ENCODE measurements around the gene KRTAP5-4. TPM values are rescaled to one million over a fixed set of nuclear protein-coding genes. Genes with fewer than 3 reads are reported as not detected.
A peak's percentile ranks its signal among the peaks of the same experiment; 100 is the strongest.
"Not testable (repeated sequence)": the region's sequence is repeated elsewhere in the genome, so short reads cannot be mapped to it uniquely, and the experiment has no call there.

KRTAP5-4 gene
- total RNA-seq, 1 experiment from 2014 or later: not detected

DNA sequence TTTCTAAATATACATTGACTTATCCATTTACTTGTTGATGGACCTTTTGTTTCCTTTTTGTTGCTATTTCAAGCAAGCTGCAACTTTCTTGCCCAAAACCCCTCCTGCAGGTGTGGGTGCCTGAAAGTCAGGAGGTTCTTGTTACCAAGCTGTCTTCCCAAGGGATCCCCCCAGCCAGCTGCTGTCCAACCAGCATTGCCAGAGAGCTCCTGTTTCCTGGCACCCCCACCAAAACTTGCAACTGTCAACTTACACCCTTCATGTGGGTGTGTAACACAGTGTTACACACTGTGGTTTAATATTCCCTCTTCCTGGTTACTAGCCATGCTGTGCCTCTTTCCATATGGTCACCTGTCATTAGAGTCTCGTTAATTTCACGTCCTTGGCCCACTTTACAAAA, 35.2 kb downstream of the KRTAP5-4 start:
- Histone ChIP-seq H3K9me3 (replicated peaks) (no peaks in the 10 kb centered on the region), H3K27me3 (no peaks in the 10 kb centered on the region), H3K4me3 (no peak overlapping the region), H3K27ac (no peak overlapping the region), H3K4me1 (no peaks in the 10 kb centered on the region), H3K36me3 (no peaks in the 10 kb centered on the region)
- no peak for DNase-seq

DNA sequence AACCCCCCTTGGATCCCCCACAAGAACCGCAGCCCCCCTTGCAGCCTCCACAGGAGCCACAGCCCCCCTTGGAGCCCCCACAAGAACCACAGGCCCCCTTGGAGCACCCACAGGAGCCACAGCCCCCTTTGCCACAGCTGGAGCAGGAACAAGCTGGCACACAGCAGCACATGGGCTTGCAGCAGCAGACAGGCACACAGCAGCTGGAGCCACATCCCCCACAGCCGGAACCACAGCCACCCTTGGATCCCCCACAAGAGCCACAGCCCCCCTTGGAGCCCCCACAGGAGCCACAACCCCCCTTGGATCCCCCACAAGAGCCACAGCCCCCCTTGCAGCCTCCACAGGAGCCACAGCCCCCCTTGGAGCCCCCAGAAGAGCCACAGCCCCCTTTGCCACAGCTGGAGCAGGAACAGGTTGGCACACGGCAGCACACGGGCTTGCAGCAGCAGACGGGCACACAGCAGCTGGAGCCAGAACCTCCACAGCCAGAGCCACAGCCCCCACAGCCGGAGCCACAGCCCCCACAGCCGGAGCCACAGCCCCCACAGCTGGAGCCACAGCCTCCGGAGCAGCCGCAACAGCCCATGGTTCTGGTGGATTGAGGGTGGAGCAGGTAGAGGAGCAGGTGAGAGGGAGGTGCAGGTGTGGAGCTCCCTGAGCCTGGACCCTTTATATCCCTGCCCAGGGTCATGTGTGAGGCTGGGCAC, 37.1 kb downstream of the KRTAP5-4 start, which contains the start of gene KRTAP5-1:
Gene KRTAP5-1 (minus strand): TSS at position 623 of the 710 bp plus-strand sequence. CDS start 34 bp downstream, at position 589.
- not testable (repeated sequence) for H3K36me3 ChIP-seq; DNase-seq; H3K4me1 ChIP-seq; H3K4me3 ChIP-seq; H3K9me3 ChIP-seq (replicated peaks); H3K27ac ChIP-seq; H3K27me3 ChIP-seq

DNA sequence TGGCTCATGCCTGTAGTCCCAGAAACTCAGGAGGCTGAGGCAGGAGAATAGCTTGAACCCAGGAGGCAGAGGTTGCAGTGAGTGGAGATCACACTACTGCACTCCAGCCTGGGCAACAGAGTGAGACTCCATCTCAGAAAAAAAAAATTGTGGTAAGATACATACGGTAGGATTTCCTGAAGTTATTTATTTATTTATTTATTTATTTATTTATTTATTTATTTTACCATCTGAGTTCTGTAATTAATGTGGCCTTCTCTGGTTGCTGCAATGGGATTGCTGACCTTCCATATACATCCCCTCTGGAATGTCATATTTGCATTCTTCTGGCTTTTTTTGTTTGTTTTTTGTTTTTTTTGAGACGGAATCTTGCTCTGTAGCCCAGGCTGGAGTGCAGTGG, 39.0 kb downstream of the KRTAP5-4 start:
- not testable (repeated sequence) for DNase-seq; H3K4me1 ChIP-seq; H3K4me3 ChIP-seq; H3K9me3 ChIP-seq (replicated peaks); H3K27me3 ChIP-seq; H3K27ac ChIP-seq; H3K36me3 ChIP-seq

DNA sequence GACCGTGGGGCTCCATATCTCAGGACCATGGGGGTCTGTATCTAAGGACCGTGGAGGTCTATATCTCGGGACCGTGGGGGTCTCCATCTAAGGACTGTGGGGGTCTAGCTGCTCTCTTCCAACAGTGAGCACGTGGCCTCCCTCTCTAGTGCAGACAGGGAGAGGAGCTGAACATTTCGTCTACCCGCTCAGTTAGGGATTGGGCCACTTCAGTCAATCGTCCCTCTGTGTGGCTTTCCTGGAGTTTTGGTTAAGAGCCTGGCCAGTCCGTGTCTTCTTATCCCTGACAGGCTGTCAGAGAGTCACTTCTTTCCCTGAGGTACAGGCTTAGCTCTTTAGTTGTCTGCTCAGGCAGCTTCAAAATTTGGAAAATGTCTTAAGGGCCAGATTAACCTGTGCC, 40.0 kb downstream of the KRTAP5-4 start:
- DNase-seq: no peak
- no peaks in the 10 kb centered on the region for H3K36me3 ChIP-seq
- H3K4me3 ChIP-seq: no peak overlapping the region
- H3K9me3 ChIP-seq (replicated peaks): no peaks in the 10 kb centered on the region
- no peak overlapping the region for H3K27ac ChIP-seq
- no peaks in the 10 kb centered on the region for H3K4me1 ChIP-seq
- no peaks in the 10 kb centered on the region for H3K27me3 ChIP-seq

DNA sequence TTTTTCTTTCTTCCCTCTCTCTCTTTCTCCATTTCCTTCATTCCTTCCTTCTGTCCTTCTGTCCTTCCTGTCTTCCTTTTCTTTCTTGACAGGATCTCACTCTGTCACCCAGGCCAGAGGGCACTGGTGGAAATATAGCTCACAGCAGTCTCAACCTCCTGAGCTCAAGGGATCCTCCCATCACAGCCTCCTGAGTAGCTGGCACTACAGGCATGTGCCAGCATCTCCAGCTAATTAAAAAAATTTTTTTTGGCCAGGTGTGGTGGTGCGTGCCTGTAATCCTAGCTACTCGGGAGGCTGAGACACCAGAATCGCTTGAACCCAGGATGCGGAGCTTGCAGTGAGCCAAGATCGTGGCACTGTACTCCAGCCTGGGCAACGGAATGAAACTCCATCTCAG, 45.1 kb downstream of the KRTAP5-4 start:
- Histone ChIP-seq H3K27me3 (peaks cover 17% of the 10 kb centered on the region), H3K36me3 (no peaks in the 10 kb centered on the region), H3K27ac (no peak overlapping the region), H3K9me3 (replicated peaks) (no peaks in the 10 kb centered on the region), H3K4me3 (no peak overlapping the region), H3K4me1 (no peaks in the 10 kb centered on the region; the same call in 1 of the 2 replicates)
- DNase-seq: no peak

DNA sequence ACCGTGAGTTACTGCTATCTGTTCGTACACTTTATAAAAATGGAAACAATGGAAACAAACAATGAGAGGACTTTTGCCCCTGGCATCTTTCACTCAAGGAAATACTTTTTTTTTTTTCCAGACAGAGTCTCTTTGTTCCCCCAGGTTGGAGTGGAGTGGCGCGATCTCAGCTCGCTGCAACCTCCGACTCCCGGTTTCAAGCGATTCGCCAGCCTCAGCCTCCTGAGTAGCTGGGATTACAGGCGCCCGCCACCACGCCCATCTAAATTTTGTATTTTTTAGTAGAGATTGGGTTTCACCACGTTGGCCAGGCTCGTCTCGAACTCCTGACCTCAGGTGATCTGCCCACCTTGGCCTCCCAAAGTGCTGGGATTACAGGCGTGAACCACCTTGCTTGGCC, 46.2 kb downstream of the KRTAP5-4 start:
- peaks cover 17% of the 10 kb centered on the region for H3K27me3 ChIP-seq
- not testable (repeated sequence) for H3K4me3 ChIP-seq; H3K27ac ChIP-seq; H3K36me3 ChIP-seq; DNase-seq; H3K9me3 ChIP-seq (replicated peaks); H3K4me1 ChIP-seq

DNA sequence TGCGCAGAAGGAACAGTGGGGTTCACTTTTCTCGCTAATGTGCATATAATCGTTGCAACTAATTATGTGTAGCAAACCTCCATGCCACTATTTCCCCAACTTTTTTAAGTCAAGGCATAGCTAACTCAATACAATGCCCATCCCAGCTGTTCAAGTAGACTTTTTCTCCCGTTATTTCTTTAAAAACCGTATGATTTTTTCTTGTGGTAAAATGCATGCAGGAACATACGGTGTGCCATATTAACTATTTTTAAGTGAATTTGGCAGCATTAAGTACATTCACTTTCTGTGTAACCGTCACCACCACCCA, 47.0 kb downstream of the KRTAP5-4 start:
- no peak overlapping the region for H3K4me3 ChIP-seq
- no peak overlapping the region for H3K27ac ChIP-seq
- no peak for DNase-seq
- H3K4me1 ChIP-seq: no peaks in the 10 kb centered on the region; the same call in 1 of the 2 replicates
- H3K9me3 ChIP-seq (replicated peaks): no peaks in the 10 kb centered on the region
- no peaks in the 10 kb centered on the region for H3K36me3 ChIP-seq
- peaks cover 17% of the 10 kb centered on the region for H3K27me3 ChIP-seq

GRCh38 chr11:1574238-1574932, 47.6 kb downstream of the KRTAP5-4 start:
- Histone ChIP-seq H3K27me3 (peaks cover 17% of the 10 kb centered on the region), H3K27ac (no peak overlapping the region), H3K36me3 (no peaks in the 10 kb centered on the region), H3K4me1 (no peaks in the 10 kb centered on the region; the same call in 1 of the 2 replicates), H3K4me3 (no peak overlapping the region), H3K9me3 (replicated peaks) (no peaks in the 10 kb centered on the region)
- DNase-seq: peak in 1 of 2 experiments; percentile 55

DNA sequence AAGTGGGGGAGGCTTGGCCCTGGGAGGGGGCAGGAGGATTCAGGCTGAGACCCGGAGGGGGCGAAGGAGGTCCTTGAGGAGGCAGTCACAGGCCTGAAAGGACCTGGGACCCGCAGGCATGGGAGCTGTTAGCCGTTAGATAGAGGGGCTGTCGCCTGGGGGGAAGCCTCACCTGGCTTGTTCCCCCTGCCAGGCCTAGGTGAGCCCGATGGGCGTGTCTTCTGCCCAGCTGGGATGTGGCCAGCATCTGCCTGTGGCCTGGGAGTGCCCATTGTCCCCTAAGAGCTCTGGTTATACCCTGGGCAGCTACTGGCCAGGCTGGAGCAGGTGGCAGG, 48.1 kb downstream of the KRTAP5-4 start:
- no peak overlapping the region for H3K27ac ChIP-seq
- H3K27me3 ChIP-seq: peaks cover 17% of the 10 kb centered on the region
- H3K9me3 ChIP-seq (replicated peaks): no peaks in the 10 kb centered on the region
- H3K36me3 ChIP-seq: no peaks in the 10 kb centered on the region
- H3K4me3 ChIP-seq: no peak overlapping the region
- DNase-seq: no peak
- H3K4me1 ChIP-seq: no peaks in the 10 kb centered on the region; the same call in 1 of the 2 replicates

DNA sequence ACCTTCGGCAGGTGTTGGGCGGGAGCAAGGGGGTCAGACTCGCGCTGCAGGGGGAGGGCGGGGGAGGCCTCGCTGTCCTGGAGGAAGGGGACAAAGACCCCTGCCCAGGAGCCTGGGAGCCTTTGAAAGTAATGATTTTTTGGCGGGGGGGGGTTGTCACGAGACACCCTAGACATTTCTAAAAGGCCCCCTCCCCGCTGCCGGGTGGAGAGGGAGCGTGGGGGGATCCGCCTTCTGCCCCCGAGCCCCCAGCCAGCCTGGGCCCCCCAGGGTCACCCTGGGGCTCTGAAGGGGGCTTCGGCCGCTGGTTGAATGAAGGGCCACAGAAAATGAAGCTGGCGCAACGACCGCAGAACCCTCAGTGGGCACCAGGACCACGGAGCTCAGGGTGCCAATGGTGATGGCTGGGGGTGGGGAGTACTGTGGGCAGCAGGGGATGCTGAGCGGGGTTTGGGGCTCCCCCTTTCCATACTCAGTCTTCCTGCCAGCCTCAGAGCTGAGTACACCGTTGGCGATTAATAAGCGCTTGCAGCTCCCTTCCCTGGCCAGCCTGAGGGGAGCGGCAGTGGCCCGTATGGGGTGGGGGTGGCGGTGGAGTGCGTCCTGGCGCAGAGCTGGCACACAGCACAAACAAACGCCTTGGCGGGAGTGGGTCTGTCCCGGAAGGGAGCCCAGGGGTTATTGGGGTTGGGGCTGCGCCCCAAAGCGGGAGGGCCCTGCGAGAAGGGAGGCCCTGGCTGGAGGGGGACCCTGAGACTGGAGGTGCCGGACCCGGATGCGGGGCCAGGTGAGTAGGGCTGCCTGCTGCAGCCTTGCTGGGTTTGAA, 48.6 kb downstream of the KRTAP5-4 start:
- no peaks in the 10 kb centered on the region; the same call in 1 of the 2 replicates for H3K4me1 ChIP-seq
- H3K27me3 ChIP-seq: peaks cover 17% of the 10 kb centered on the region
- no peaks in the 10 kb centered on the region for H3K36me3 ChIP-seq
- no peak overlapping the region for H3K27ac ChIP-seq
- no peaks in the 10 kb centered on the region for H3K9me3 ChIP-seq (replicated peaks)
- H3K4me3 ChIP-seq: peak overlapping the region; percentile 69; the same call in 1 of the 2 replicates
- DNase-seq: no peak

GRCh38 chr11:1572197-1573076, 49.5 kb downstream of the KRTAP5-4 start, which contains the start of gene DUSP8:
TSS of gene DUSP8 (minus strand) at chr11:1572271. CDS start at chr11:1565826, 6,445 bp downstream.
- no peak within 1 kb of the TSS for H3K27ac ChIP-seq
- peak; percentile 89 for DNase-seq
- peaks cover 17% of the 10 kb centered on the region for H3K27me3 ChIP-seq

DNA sequence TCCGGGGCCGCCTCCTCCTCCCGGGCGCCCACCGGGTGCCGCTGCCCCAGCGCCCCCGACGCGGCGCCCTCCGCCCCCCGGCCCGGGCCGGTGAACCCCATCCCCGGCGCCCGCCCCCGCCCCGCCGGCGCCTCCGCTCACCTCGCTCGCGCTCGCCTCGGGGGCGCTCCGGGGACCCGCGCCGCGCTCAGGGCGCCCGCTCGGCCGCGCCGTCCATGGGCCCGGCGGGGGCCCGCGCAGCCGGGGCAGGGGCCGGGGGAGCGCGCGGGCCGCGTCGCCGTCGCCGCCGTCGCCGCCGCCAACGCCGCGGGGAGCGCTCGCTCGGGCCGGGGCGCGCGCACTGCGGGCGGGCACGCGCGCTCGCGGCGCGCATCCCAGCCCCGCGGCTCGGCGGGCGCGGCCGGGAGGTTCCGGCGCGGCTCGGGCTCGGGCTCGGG, 50.2 kb downstream of the KRTAP5-4 start:
- Histone ChIP-seq H3K4me1 (no peaks in the 10 kb centered on the region; the same call in 1 of the 2 replicates), H3K36me3 (no peaks in the 10 kb centered on the region), H3K27ac (no peak overlapping the region), H3K27me3 (peaks cover 17% of the 10 kb centered on the region), H3K4me3 (peak overlapping the region; percentile 60), H3K9me3 (replicated peaks) (no peaks in the 10 kb centered on the region)
- DNase-seq: no peak

More at GRCh38 chr11:1572197-1573076, 49.5 kb downstream of the KRTAP5-4 start, which contains the start of gene DUSP8:
- Histone ChIP-seq H3K9me3 (replicated peaks) (no peaks in the 10 kb centered on the region), H3K36me3 (no peaks in the 10 kb centered on the region), H3K4me1 (no peaks in the 10 kb centered on the region; the same call in 1 of the 2 replicates), H3K4me3 (peak within 1 kb of the TSS; percentile 69)
